ENCODE data around the gene EHMT2. TPM values are rescaled to one million over a fixed set of nuclear protein-coding genes. Genes with fewer than 3 reads are reported as not detected.

The EHMT2 gene
- total RNA-seq, 1 experiment from 2014 or later = 137 TPM

GRCh38 chr6:31861919-31862343 is 35.6 kb downstream of the EHMT2 start (continued):
- TF ChIP-seq PREB (CRISPR knock-in tag; IDR thresholded peaks at IDR 0.05; ENCODE audit: borderline replicate concordance) = no peak
- TF ChIP-seq ZSCAN18 (CRISPR knock-in tag; IDR thresholded peaks at IDR 0.05) = no peak

- Mint-ChIP-seq H3K9me3 (no peaks in the 10 kb centered on the region), H3K27ac (no peak overlapping the region), H3K4me3 (peak overlapping the region; percentile 97), H3K4me1 (peaks cover 19% of the 10 kb centered on the region), H3K36me3 (peaks cover 21% of the 10 kb centered on the region), H3K27me3 (ENCODE audit: low read depth) (peaks cover 2% of the 10 kb centered on the region; the same call in 1 of the 2 replicates)
- ChIA-PET POLR2A (no interaction called here), CTCF (no interaction called here)
- TF ChIP-seq CDX4 (CRISPR knock-in tag; IDR thresholded peaks at IDR 0.05; ENCODE audit: borderline replicate concordance) (no peak), PRRX2 (CRISPR knock-in tag; IDR thresholded peaks at IDR 0.05) (no peak), ESRRA (CRISPR knock-in tag; IDR thresholded peaks at IDR 0.05; ENCODE audit: borderline replicate concordance) (no peak), JAZF1 (CRISPR knock-in tag; IDR thresholded peaks at IDR 0.05) (no peak), EMX1 (CRISPR knock-in tag; IDR thresholded peaks at IDR 0.05) (no peak), OVOL2 (CRISPR knock-in tag; IDR thresholded peaks at IDR 0.05; ENCODE audit: borderline replicate concordance) (no peak), ELF4 (CRISPR knock-in tag; IDR thresholded peaks at IDR 0.05; ENCODE audit: low read depth) (no peak), STAT6 (CRISPR knock-in tag; conservative IDR thresholded peaks at IDR 0.05; ENCODE audit: low read depth) (no peak), CBFB (CRISPR knock-in tag; IDR thresholded peaks at IDR 0.05; ENCODE audit: low read depth) (no peak), ZSCAN18 (CRISPR knock-in tag; IDR thresholded peaks at IDR 0.05) (no peak), ZNF138 (CRISPR knock-in tag; conservative IDR thresholded peaks at IDR 0.05) (no peak), PRDM15 (CRISPR knock-in tag; IDR thresholded peaks at IDR 0.05) (no peak)
- DNase-seq (ENCODE audit: low spot score) = no peak
- ATAC-seq = no peak
Measured at GRCh38 chr6:31861150-31861549, 36.3 kb downstream of the EHMT2 start.

Measured in WTC11 (cell line).